Endothelial cell (in vitro differentiated cells): ENCODE measurements around the gene PET100. TPM values are rescaled to one million over a fixed set of nuclear protein-coding genes. Genes with fewer than 3 reads are reported as not detected.

Experiments
- DNase-seq: peaks from one replicate; pipeline ENCODE4 v3.0.0; 2021; ENCODE audit warnings: low spot score
- H3K27ac Mint-ChIP-seq: one replicate; pipeline ENCODE4 v1.8.0; 2021; ENCODE audit warnings: mixed read lengths, inconsistent platforms; ENCODE audit not compliant: unreplicated experiment
- H3K27me3 Mint-ChIP-seq: one replicate; pipeline ENCODE4 v1.8.0; 2021; ENCODE audit warnings: mild to moderate bottlenecking, moderate library complexity, mixed read lengths, inconsistent platforms; ENCODE audit not compliant: unreplicated experiment
- H3K36me3 Mint-ChIP-seq: one replicate; pipeline ENCODE4 v1.8.0; 2021; ENCODE audit warnings: mild to moderate bottlenecking, low read depth, mixed read lengths, inconsistent platforms; ENCODE audit not compliant: unreplicated experiment
- H3K4me1 Mint-ChIP-seq: one replicate; pipeline ENCODE4 v1.8.0; 2021; ENCODE audit warnings: mild to moderate bottlenecking, mixed read lengths, inconsistent platforms; ENCODE audit not compliant: unreplicated experiment
- H3K4me3 Mint-ChIP-seq: one replicate; pipeline ENCODE4 v1.8.0; 2021; ENCODE audit warnings: mild to moderate bottlenecking, mixed read lengths, inconsistent platforms; ENCODE audit not compliant: unreplicated experiment
- H3K9me3 Mint-ChIP-seq: one replicate; pipeline ENCODE4 v1.8.0; 2021; ENCODE audit warnings: mixed read lengths, inconsistent platforms; ENCODE audit not compliant: unreplicated experiment
- CTCF ChIP-seq: fragments of 200-600 bp; sonication (generic); IDR thresholded peaks from one replicate; pipeline ENCODE4 v1.5.0; 2021; ENCODE audit warnings: antibody characterized with exemption; ENCODE audit not compliant: unreplicated experiment
- total RNA-seq: library from RNA; stranded (reverse); fragmentation: NEBNext Ultra II Directional; extraction: Animal tissue kit (Norgen Biotek cat#: 25700); gene quantifications from one replicate; pipeline ENCODE4 v1.2.1, GENCODE V29; 2021; ENCODE audit not compliant: unreplicated experiment

The PET100 gene
- total RNA-seq, 1 donor from 2014 or later, result 122 TPM

GRCh38 chr19:7669641-7670040, 40.0 kb downstream of the PET100 start:
- no peak for DNase-seq
- TF ChIP-seq CTCF, result no peak
- peaks cover 4% of the 10 kb centered on the region for H3K4me1 Mint-ChIP-seq
- no peaks in the 10 kb centered on the region for H3K36me3 Mint-ChIP-seq
- peaks cover 3% of the 10 kb centered on the region for H3K9me3 Mint-ChIP-seq
- no peak overlapping the region for H3K27ac Mint-ChIP-seq
- H3K27me3 Mint-ChIP-seq, result peaks cover 16% of the 10 kb centered on the region
- no peak overlapping the region for H3K4me3 Mint-ChIP-seq

- TF ChIP-seq CTCF, result no peak
- H3K27ac Mint-ChIP-seq, result no peak overlapping the region
- DNase-seq, result no peak
- H3K4me3 Mint-ChIP-seq, result peak overlapping the region; percentile 21
- H3K27me3 Mint-ChIP-seq, result peaks cover 16% of the 10 kb centered on the region
- no peaks in the 10 kb centered on the region for H3K36me3 Mint-ChIP-seq
- peaks cover 4% of the 10 kb centered on the region for H3K9me3 Mint-ChIP-seq
- peaks cover 4% of the 10 kb centered on the region for H3K4me1 Mint-ChIP-seq
These were observed 40.7 kb downstream of the PET100 start for GRCh38 chr19:7670150-7670783.

GRCh38 chr19:7670790-7671189, 41.2 kb downstream of the PET100 start:
- H3K4me1 Mint-ChIP-seq, result peaks cover 4% of the 10 kb centered on the region
- peaks cover 16% of the 10 kb centered on the region for H3K27me3 Mint-ChIP-seq
- no peak overlapping the region for H3K27ac Mint-ChIP-seq
- H3K9me3 Mint-ChIP-seq, result peaks cover 4% of the 10 kb centered on the region
- TF ChIP-seq CTCF, result no peak
- no peaks in the 10 kb centered on the region for H3K36me3 Mint-ChIP-seq
- DNase-seq, result no peak
- H3K4me3 Mint-ChIP-seq, result peak overlapping the region; percentile 21

GRCh38 chr19:7672522-7672921, 42.9 kb downstream of the PET100 start:
- H3K4me3 Mint-ChIP-seq, result no peak overlapping the region
- H3K9me3 Mint-ChIP-seq, result peaks cover 4% of the 10 kb centered on the region
- no peak for TF ChIP-seq CTCF
- peaks cover 4% of the 10 kb centered on the region for H3K4me1 Mint-ChIP-seq
- peaks cover 20% of the 10 kb centered on the region for H3K27me3 Mint-ChIP-seq
- H3K27ac Mint-ChIP-seq, result no peak overlapping the region
- DNase-seq, result no peak
- H3K36me3 Mint-ChIP-seq, result no peaks in the 10 kb centered on the region
